Activated B cell treated with CpG ODN at 0.5 μM for 24 hours (primary cell): ENCODE measurements around the gene DELE1. TPM values are rescaled to one million over a fixed set of nuclear protein-coding genes. Genes with fewer than 3 reads are reported as not detected.

Experiments used
- ATAC-seq: fragments of 200-7000 bp; cut with Tn5 transposase; one replicate; pipeline ENCODE4 v1.10.0; 2021; ENCODE audit warnings: low read depth, mild to moderate bottlenecking, moderate library complexity
- CTCF ChIA-PET: fragments of 350-600 bp; sonication (Branson Sonifier 250); formaldehyde crosslinking; loops from one replicate; lab custom pipeline; 2021; ENCODE audit warnings: antibody characterized with exemption; lab: Charles Lee
- POLR2A ChIA-PET: fragments of 350-600 bp; sonication (Branson Sonifier 250); formaldehyde crosslinking; loops from one replicate; lab custom pipeline; 2021; ENCODE audit warnings: antibody characterized with exemption; lab: Charles Lee
- DNase-seq: peaks from one replicate; pipeline ENCODE4 v3.0.0; 2022
- H3K27ac Mint-ChIP-seq: one replicate; pipeline ENCODE4 v1.8.0; 2020; ENCODE audit warnings: mixed read lengths
- H3K27me3 Mint-ChIP-seq: one replicate; pipeline ENCODE4 v1.8.0; 2021; ENCODE audit warnings: mixed read lengths
- H3K36me3 Mint-ChIP-seq: one replicate; pipeline ENCODE4 v1.8.0; 2021; ENCODE audit warnings: low read depth, mixed read lengths
- H3K4me1 Mint-ChIP-seq: one replicate; pipeline ENCODE4 v1.8.0; 2021; ENCODE audit warnings: mixed read lengths
- H3K4me3 Mint-ChIP-seq: one replicate; pipeline ENCODE4 v1.8.0; 2020; ENCODE audit warnings: mild to moderate bottlenecking, mixed read lengths
- H3K9me3 Mint-ChIP-seq: one replicate; pipeline ENCODE4 v1.8.0; 2020; ENCODE audit warnings: mixed read lengths
- CTCF ChIP-seq: fragments of 200-600 bp; IDR thresholded peaks from one replicate; pipeline ENCODE4 v1.8.0; 2022; ENCODE audit warnings: antibody characterized with exemption, mild to moderate bottlenecking
- intact Hi-C: fragments of 100-400 bp; cut with micrococcal nuclease; formaldehyde crosslinking; loops from one replicate; pipeline ENCODE4 v1.15.1; 2024
- total RNA-seq: library from RNA; stranded (reverse); gene quantifications from 2 replicates; pipeline ENCODE4 v1.2.3, GENCODE V29; 2022

The DELE1 gene
- total RNA-seq, 1 donor from 2014 or later, result 114 TPM

DNA sequence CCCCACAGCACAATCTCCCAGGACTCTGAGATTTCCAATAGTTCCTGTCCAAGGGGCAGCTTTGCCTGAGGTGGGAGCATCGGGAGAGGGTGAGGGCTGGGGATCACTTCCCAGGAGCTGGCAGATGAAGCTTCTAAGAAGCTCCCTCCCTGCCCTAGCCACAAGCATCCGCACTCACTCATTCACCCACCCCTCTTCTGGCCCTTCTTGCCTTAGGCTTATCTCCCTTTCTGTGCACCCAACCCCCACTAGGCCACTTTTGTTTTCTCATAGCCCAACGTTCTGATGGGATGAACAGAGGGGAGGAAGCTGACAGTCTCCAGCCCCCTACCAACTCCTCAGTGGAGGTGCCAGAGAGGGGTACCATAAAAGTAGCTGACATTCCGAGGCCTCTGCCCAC, 41.8 kb upstream of the DELE1 start:
- DNase-seq (no peak), ATAC-seq (no peak)
- H3K9me3 Mint-ChIP-seq, result no peaks in the 10 kb centered on the region
- ChIA-PET POLR2A (no interaction called here), CTCF (interaction anchor here (1.1 to 7.1 kb wide), 4 partner anchors 39 to 261 kb away, joined by 3 to 109 read pairs (median 4); no protein-coding TSS in a partner anchor)
- H3K4me3 Mint-ChIP-seq, result no peak overlapping the region
- H3K27me3 Mint-ChIP-seq, result peaks cover 72% of the 10 kb centered on the region
- H3K36me3 Mint-ChIP-seq, result no peaks in the 10 kb centered on the region
- H3K4me1 Mint-ChIP-seq, result peaks cover 24% of the 10 kb centered on the region
- H3K27ac Mint-ChIP-seq, result no peak overlapping the region
- intact Hi-C loops, result no loop called here
- no peak for TF ChIP-seq CTCF

GRCh38 chr5:141882594-141883183, 41.0 kb upstream of the DELE1 start:
- no peak for TF ChIP-seq CTCF
- H3K27me3 Mint-ChIP-seq, result peaks cover 64% of the 10 kb centered on the region
- no peak for DNase-seq
- no peak overlapping the region for H3K27ac Mint-ChIP-seq
- H3K4me3 Mint-ChIP-seq, result no peak overlapping the region
- H3K36me3 Mint-ChIP-seq, result no peaks in the 10 kb centered on the region
- POLR2A ChIA-PET, result no interaction called here
- peaks cover 16% of the 10 kb centered on the region for H3K4me1 Mint-ChIP-seq
- intact Hi-C loops, result no loop called here
- no peaks in the 10 kb centered on the region for H3K9me3 Mint-ChIP-seq
- ATAC-seq, result no peak
- CTCF ChIA-PET, result interaction anchor here (1.3 to 7.1 kb wide), 2 partner anchors 190 to 191 kb away, joined by 4 to 109 read pairs; no protein-coding TSS in a partner anchor

- no peak for TF ChIP-seq CTCF
- POLR2A ChIA-PET, result no interaction called here
Measured at GRCh38 chr5:141883184-141883891, 40.3 kb upstream of the DELE1 start.

GRCh38 chr5:141883892-141884318, 39.8 kb upstream of the DELE1 start:
- intact Hi-C loops, result no loop called here
- ChIA-PET POLR2A (no interaction called here), CTCF (interaction anchor here (1.3 kb wide), 1 partner anchor 192 kb away, joined by 4 read pairs; no protein-coding TSS in a partner anchor)
- Mint-ChIP-seq H3K36me3 (no peaks in the 10 kb centered on the region), H3K27ac (no peak overlapping the region), H3K4me3 (no peak overlapping the region), H3K9me3 (no peaks in the 10 kb centered on the region), H3K27me3 (peaks cover 59% of the 10 kb centered on the region), H3K4me1 (peaks cover 9% of the 10 kb centered on the region)
- DNase-seq (no peak), ATAC-seq (no peak)
- no peak for TF ChIP-seq CTCF

More at GRCh38 chr5:141883184-141883891, 40.3 kb upstream of the DELE1 start:
- no peak for DNase-seq
- Mint-ChIP-seq H3K4me1 (peaks cover 14% of the 10 kb centered on the region), H3K4me3 (no peak overlapping the region), H3K9me3 (no peaks in the 10 kb centered on the region), H3K27me3 (peaks cover 62% of the 10 kb centered on the region), H3K36me3 (no peaks in the 10 kb centered on the region), H3K27ac (no peak overlapping the region)
- ATAC-seq, result no peak
- intact Hi-C loops, result no loop called here
- CTCF ChIA-PET, result interaction anchor here (1.3 kb wide), 1 partner anchor 191 kb away, joined by 4 read pairs; no protein-coding TSS in a partner anchor
